Stimulated activated CD4-positive, alpha-beta T cell treated with anti-CD3 and anti-CD28 coated beads, Interleukin-2, amount 100 ng/mL, for 48 hours (primary cell): ENCODE data around the gene CBR3.
"Not testable (repeated sequence)": the region's sequence is repeated elsewhere in the genome, so short reads cannot be mapped to it uniquely, and the experiment has no call there.

ENCODE experiments used
- DNase-seq, 2 donors: peaks; one replicate each; pipeline ENCODE4 v3.0.0-alpha.2; 2020

CBR3 gene

DNA sequence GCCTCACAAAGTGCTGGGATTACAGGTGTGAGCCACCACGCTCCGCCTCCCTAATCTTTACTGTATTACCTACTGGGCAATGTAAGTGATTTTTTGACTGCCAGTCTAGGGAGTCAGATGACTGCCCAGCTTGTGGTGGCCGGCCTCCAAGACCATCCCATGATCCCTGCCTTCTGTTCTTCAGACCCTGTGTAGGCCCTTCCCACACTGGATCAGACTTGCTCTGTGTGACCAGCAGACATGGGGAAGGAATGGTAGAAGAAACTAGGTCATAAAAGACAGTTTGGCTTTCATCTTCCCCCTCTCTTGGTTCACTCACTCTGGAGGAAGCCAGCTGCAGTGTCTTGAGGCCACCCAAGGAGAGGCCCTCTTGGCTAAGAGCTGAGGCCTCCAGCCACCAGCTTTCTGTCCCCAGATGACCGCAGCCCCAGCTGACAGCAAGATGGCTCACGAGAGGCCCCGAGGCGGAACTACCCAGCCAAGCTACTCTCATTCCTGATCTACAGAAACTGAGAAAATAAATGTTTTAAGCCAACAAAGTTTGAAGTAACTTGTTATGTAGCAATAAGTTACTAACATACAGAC, 14.5 kb upstream of the CBR3 start:
- DNase-seq: no peak

DNA sequence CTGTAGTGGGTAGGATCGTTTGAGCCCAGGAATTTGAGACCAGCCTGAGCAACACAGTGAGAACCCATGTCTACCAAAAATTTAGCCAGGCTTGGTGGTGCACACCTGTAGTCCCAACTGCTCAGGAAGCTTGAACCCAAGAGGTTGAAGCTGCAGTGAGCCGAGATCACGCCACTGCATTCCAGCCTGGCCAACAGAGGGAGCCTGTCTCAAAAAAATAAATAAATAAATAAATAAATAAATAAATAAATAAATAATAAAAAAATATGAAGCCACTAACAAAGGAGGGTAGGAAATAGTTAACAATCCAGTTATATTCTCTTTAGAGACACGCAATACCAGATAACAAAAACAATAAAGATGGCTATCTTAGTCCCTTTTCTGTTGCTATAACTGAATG, 11.9 kb upstream of the CBR3 start:
- DNase-seq: no peak

DNA sequence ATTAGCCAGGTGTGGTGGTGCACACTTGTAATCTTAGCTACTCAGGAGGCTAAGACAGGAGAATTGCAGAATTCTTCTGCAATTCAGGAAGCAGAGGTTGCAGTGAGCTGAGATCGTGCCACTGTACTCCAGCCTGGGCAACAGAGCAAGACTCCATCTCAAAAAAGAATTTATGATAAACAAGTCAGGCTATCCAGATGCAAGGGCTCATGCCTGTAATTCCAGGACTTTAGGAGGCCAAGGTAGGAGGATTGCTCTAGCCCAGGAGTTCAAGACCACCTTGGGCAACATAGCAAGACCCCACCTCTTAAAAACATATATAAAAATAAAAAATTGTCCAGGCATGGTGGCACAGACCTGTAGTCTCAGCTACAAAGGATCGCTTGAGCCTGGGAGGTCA, 10.5 kb upstream of the CBR3 start:
- DNase-seq: no peak

GRCh38 chr21:36125512-36126207, 9.2 kb upstream of the CBR3 start:
- peak in 1 of 2 donors; percentile 50 for DNase-seq

- no peak for DNase-seq
These were observed 8.7 kb upstream of the CBR3 start for GRCh38 chr21:36126208-36126565.

- no peak for DNase-seq
These were observed 8.2 kb upstream of the CBR3 start for GRCh38 chr21:36126621-36127110.

- DNase-seq: no peak
These were observed 7.5 kb upstream of the CBR3 start for GRCh38 chr21:36127250-36127904.

DNA sequence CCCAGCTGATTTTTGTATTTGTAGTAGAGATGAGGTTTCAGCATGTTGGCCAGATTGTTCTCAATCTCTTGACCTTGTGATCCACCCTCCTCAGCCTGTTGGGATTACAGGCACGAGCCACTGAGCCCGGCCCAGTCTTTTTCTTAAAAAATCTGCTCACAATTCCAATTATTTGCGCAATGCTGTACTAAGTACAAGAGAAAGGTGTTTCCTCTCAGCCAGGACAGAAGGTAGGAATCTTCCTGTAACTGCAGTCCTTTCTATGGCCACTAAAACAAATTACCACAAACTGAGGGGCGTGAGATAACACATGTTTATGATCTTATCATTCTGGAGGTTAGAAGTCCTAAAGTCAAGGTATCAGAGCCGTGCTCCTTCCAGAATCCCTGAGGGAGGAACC, 6.9 kb upstream of the CBR3 start:
- no peak for DNase-seq

- DNase-seq: no peak
These were observed 5.7 kb upstream of the CBR3 start for GRCh38 chr21:36129219-36129618.

- not testable (repeated sequence) for DNase-seq
These were observed 4.5 kb upstream of the CBR3 start for GRCh38 chr21:36130414-36130762.

GRCh38 chr21:36130839-36131238, 4.0 kb upstream of the CBR3 start:
- DNase-seq: not testable (repeated sequence)

GRCh38 chr21:36132696-36133095, 2.2 kb upstream of the CBR3 start:
- DNase-seq: no peak

DNA sequence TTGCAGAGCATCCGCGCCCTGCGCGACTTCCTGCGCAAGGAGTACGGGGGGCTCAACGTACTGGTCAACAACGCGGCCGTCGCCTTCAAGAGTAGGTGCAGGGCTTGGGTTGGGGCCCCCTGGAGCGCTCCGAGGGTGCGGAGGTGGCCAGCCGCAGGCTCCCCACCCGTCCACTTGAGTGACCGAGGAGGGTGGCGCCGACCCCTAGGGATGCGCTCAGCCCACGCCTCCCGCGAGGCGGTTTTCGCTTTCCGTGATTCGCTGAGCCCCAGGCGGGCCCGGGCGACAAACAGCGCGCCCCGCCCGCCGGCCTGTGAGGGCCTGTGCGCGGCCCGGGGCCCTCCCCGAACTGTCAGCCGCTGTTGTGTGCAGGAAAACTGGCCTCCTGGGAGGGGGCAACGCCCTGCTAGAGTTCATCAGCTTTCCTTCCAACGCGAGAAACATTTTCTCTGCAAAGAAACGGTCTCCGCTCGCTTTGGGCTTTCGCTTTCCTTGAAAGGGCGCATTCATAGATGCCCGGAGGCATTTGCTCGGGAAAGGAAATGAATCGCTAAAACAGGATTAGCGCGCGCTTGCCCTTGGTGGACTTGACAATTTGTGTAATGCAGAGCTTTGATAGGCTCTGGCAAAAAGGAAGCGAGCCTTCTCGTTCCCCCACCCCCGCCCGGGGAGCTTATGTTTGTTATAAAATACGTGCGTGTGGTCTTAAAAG, 668 bp downstream of the CBR3 start:
- peak; percentile 35 to 45 for DNase-seq

DNA sequence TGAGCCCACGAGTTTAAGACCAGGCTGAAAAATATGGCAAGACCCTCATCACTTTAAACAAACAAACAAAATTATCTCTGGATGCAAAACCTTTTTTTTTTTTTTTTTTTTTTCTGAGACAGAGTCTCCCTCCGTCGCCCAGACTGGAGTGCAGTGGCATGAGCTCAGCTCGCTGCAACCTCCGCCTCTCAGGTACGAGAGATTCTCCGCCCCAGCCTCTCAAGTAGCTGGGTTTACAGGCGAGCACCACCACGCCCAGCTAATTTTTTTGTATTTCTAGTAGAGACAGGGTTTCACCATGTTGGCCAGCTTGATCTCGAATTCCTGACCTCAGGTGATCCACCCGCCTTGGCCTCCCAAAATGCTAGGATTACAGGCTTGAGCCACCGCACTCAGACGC, 4.9 kb downstream of the CBR3 start:
- DNase-seq: not testable (repeated sequence)

DNA sequence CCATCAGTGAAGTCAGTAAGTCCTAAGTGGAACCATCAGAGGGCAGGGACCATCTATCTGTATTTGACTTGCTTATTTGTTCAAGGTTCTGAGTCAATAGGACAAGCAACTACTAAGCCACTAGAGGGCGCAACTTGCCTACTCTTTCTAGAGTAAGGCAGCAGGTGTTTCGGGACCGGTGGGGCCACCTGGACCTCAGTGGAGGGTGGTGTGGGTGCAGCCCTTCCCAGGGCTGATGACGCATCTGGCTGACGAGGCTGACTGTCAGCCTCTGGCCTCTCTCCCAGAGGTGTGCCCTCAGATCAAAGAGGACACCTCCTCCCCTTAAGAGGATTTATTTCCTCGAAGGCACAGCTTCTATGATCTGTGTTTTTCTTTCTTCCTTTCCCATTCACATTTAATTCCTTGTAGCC, 6.6 kb downstream of the CBR3 start:
- peak; percentile 81 to 85 for DNase-seq

GRCh38 chr21:36144233-36144632, 9.4 kb downstream of the CBR3 start:
- not testable (repeated sequence) for DNase-seq

DNA sequence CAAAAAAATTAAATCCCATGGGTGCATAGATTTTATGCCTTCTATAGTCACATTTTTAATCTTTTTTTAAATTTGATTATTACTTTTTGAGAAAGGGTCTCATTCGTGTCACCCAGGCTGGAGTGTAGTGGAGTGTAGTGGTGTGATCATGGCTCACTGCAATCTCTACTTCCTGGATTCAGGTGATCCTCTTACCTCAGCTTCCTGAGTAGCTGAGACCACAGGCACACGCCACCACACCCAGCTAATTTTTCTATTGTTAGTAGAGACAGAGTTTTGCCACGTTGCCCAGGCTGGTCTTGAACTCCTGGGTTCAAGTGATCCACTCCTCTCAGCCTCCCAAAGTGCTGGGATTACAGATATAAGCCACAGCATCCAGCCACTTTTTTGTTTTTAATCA, 10.4 kb downstream of the CBR3 start:
- DNase-seq: no peak

DNA sequence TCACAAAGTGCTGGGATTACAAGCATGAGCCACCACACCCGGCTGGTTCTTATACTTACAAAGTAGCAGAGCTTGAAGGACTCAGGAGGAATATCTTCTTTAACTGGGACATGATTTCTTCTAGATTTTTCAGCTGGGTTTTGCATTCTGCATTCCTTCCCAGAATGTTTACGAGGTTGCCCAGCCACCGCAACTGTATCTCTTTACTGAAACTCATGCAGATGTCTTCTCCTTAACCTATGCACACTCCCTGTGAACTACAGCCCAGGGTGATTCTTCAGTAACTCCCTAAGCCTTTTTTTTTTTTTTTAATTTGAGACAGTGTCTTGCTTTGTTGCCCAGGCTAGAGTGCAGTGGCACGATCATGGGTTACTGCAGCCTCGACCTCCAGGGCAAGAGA, 13.0 kb downstream of the CBR3 start:
- no peak for DNase-seq

- no peak for DNase-seq
These were observed 14.0 kb downstream of the CBR3 start for GRCh38 chr21:36148886-36149285.

DNA sequence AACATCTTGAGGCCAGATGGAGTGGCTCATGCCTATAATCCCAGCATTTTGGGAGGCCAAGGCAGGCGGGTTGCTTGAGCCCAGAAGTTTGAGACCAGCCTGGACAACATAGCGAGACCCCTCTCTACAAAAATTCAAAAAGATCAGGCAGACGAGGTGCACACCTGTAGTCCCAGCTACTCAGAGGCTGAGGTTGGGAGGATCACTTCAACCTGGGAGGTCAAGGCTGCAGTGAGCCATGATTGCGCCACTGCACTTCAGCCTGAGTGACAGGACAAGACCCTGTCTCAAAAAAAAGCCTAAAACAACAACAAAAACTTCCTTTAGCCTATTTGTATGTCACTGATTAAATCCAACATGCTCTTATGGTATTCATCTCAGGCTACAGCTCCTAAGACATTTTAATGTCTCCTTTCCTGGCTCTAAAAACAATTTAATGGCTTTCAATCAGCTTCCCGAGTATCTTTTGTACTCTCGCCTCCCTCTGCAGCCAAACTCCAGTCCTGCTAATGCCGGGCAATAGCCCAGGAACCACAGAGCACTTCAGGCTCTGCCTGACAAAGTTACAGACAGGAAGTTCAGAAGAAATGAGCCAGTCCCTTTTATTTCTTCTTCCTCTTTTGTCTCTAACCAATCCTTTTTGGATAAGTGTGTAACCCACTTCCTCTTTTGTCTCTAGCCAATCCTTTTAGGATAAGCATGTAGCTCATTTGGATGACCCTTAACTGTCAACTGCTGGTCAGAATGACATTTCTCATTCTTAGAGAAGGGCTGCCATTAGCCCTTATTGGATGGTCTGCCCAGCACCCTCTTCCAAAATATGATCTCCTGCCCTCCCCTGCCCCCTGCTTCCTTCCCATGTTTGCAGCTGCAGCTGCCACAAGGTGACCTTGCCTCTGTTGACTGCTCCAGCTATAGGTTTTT, 15.2 kb downstream of the CBR3 start:
- no peak for DNase-seq

DNA sequence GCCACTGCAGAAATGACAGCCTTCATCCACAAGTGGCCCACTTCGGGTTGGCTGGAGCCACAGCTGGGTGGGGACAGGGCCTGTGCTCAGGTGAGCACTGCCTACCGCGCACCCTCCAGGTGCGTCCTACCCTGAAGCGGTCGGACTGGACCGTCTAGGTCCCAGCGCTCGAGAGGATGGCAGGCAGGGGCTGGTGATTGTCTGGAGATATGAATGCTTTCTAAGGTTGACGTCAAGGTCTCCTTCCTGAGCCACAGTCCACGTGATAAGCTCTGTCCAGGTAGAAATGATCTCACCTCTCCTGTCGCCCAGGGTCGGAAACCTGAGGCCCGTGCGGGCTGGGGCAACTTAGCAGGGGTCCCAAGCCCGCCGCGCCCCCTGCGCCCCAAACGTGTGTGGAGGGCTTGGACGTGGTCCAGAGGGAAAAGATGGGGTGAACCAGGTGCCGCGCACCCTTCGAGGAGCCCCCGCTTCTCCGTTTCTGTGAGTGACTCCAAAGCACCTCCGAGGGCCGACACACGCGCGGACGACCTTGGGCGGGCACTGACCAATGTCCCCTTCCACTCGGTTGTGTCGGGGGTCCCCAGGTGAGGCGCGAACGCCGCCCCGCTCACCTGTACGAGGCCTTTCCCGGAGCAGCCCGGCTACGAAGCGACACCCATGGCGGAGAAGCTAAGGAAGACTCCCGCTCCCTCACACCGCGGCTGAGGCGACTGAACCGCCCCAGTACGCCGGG, 20.9 kb downstream of the CBR3 start:
- DNase-seq: no peak

DNA sequence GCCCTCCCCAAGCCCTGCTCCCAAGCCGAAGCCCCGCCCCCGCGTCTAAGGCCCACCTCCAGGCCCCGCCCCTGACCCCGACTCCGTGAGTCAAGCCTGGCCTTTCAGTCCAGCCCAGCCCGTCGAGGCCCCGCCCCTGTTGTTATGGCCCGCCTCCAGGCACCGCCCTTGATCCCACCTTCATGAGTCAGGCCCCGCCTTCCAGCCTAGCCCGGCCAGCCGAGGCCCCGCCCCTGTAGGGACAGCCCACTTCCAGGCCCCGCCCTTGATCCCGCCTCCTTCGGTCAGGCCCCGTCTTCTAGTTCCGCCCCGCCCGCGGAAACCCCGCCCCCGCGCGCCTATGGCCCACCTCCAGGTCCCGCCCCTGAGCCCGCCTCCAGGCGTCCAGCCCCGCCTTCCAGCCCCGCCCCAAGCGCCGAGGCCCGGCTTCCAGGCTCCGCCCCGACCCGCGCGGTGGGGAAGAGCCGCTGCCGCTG, 21.5 kb downstream of the CBR3 start:
- DNase-seq: peak; percentile 100
